Panc1 (cell line): Measurements from ENCODE around the gene GAL3ST2. TPM values are rescaled to one million over a fixed set of nuclear protein-coding genes. Genes with fewer than 3 reads are reported as not detected.

Source experiments
- ATAC-seq: fragments of 200-7000 bp; cut with Tn5 transposase; 2 replicates; pipeline ENCODE4 v1.9.1; 2020; ENCODE audit warnings: mild to moderate bottlenecking, moderate library complexity
- BruUV-seq: library from RNA; stranded (reverse); fragments of 400-500 nt; replicated peaks from 2 replicates; lab custom pipeline; 2021; lab: Mats Ljungman, UMichigan
- CTCF ChIA-PET: fragments of 300-600 bp; sonication (Branson Sonifier 250); formaldehyde crosslinking; loops from one replicate; lab custom pipeline; 2022; ENCODE audit warnings: antibody characterized with exemption; lab: Charles Lee
- POLR2A ChIA-PET: fragments of 300-600 bp; sonication (Branson Sonifier 250); formaldehyde crosslinking; loops from one replicate; lab custom pipeline; 2022; ENCODE audit warnings: antibody characterized with exemption; lab: Charles Lee
- DNase-seq: peaks from one replicate; pipeline ENCODE4 v3.0.0-alpha.2; 2010; ENCODE audit warnings: low read depth, low spot score
- H3K27ac ChIP-seq: 2 replicates; pipeline ENCODE4 v1.5.1; 2011; ENCODE audit warnings: mild to moderate bottlenecking, low read length, inconsistent platforms
- H3K27me3 ChIP-seq: fragments of 200-500 bp; sonication (Bioruptor generic); 2 replicates; pipeline ENCODE4 v1.6.0; 2014; ENCODE audit warnings: low read length, inconsistent platforms; ENCODE audit not compliant: control insufficient read depth, insufficient read depth
- H3K36me3 ChIP-seq: fragments of 200-500 bp; sonication (Bioruptor generic); 2 replicates; pipeline ENCODE4 v1.5.1; 2014; ENCODE audit warnings: inconsistent platforms, mild to moderate bottlenecking, low read length, moderate library complexity; ENCODE audit not compliant: control insufficient read depth, insufficient read depth
- H3K4me1 ChIP-seq: 2 replicates; pipeline ENCODE4 v1.5.1; 2011; ENCODE audit warnings: inconsistent platforms, mild to moderate bottlenecking, low read length, moderate library complexity; ENCODE audit not compliant: control insufficient read depth, insufficient read depth
- H3K4me3 ChIP-seq, 2 experiments: 2 replicates each; pipeline ENCODE4 v1.5.1; 2011 to 2012; ENCODE audit warnings: low read depth in 2 of 2, low read length in 2 of 2, mild to moderate bottlenecking in 2 of 2, inconsistent platforms in 1 of 2, moderate library complexity in 1 of 2
- H3K9me3 ChIP-seq: fragments of 200-500 bp; sonication (Bioruptor generic); 2 replicates; pipeline ENCODE4 v1.5.1; 2014; ENCODE audit warnings: low read depth, mild to moderate bottlenecking, inconsistent platforms, low read length, moderate library complexity; ENCODE audit not compliant: control insufficient read depth, insufficient read depth
- CTCF ChIP-seq: fragments of 450-650 bp; IDR thresholded peaks from 2 replicates; pipeline ENCODE4 v1.5.1; 2017; ENCODE audit warnings: mild to moderate bottlenecking
- POLR2AphosphoS5 ChIP-seq: IDR thresholded peaks from 2 replicates; pipeline ENCODE4 v1.6.1; 2012; ENCODE audit warnings: mild to moderate bottlenecking, low read depth, low read length, moderate library complexity
- REST ChIP-seq, 2 experiments: IDR thresholded peaks; 2 replicates each; pipeline ENCODE4 v1.6.1; 2011 to 2012; ENCODE audit warnings: low read depth in 2 of 2, control low read depth in 1 of 2, low read length in 1 of 2, mild to moderate bottlenecking in 1 of 2, moderate library complexity in 1 of 2; ENCODE audit not compliant: insufficient read depth in 1 of 2
- SIN3A ChIP-seq: IDR thresholded peaks from 2 replicates; pipeline ENCODE4 v1.6.1; 2012; ENCODE audit warnings: low read depth, mild to moderate bottlenecking, low read length, moderate library complexity, borderline replicate concordance; ENCODE audit not compliant: insufficient read depth
- TCF7L2 ChIP-seq: IDR thresholded peaks from 2 replicates; pipeline ENCODE4 v1.6.1; 2011; ENCODE audit warnings: mild to moderate bottlenecking, low read depth, low read length, inconsistent platforms
- in situ Hi-C: cut with HindIII; loops from 2 replicates; pipeline ENCODE4 v1.10.0; 2016; ENCODE audit warnings: low sequenced_read_pairs, low pct_unique_long_range_greater_than_20kb
- intact Hi-C: fragments of 100-400 bp; cut with micrococcal nuclease; formaldehyde crosslinking; loops from one replicate; pipeline ENCODE4 v1.10.0; 2022; ENCODE audit not compliant: unreplicated experiment
- total RNA-seq: library from RNA; stranded (reverse); gene quantifications from one replicate; pipeline ENCODE4 v1.2.1, GENCODE V29; 2021; ENCODE audit not compliant: unreplicated experiment

GAL3ST2 gene
- total RNA-seq, 1 experiment from 2014 or later: 1.6 TPM

GRCh38 chr2:241849616-241850543, 73.3 kb downstream of the GAL3ST2 start:
- no peak for DNase-seq
- Histone ChIP-seq H3K9me3 (no peaks in the 10 kb centered on the region), H3K27ac (no peak overlapping the region), H3K4me1 (0 out of 2 replicates have a peak, but pooled peaks cover 3% of the 10 kb centered on the region), H3K27me3 (no peaks in the 10 kb centered on the region), H3K4me3 (no peak overlapping the region), H3K36me3 (no peaks in the 10 kb centered on the region)
- peak; percentile 23; the same call in 1 of the 2 replicates for ATAC-seq
- TF ChIP-seq REST (IDR thresholded peaks at IDR 0.05; ENCODE audit: insufficient read depth in 1 of 2, low read depth in 2 of 2, low read length in 1 of 2) (no peak), SIN3A (no peak), CTCF (no peak), TCF7L2 (no peak), POLR2AphosphoS5 (no peak)
- no TSS peak for BruUV-seq
- ChIA-PET CTCF (no interaction called here), POLR2A (no interaction called here)
- in situ Hi-C loops (no loop called here), intact Hi-C loops (no loop called here)

GRCh38 chr2:241850544-241851324, 74.1 kb downstream of the GAL3ST2 start:
- Histone ChIP-seq H3K27me3 (no peaks in the 10 kb centered on the region), H3K4me3 (no peak overlapping the region), H3K9me3 (no peaks in the 10 kb centered on the region), H3K4me1 (no peaks in the 10 kb centered on the region), H3K36me3 (no peaks in the 10 kb centered on the region), H3K27ac (no peak overlapping the region)
- no peak for TF ChIP-seq SIN3A
- no peak for TF ChIP-seq REST (IDR thresholded peaks at IDR 0.05; ENCODE audit: insufficient read depth in 1 of 2, low read depth in 2 of 2, low read length in 1 of 2)
- ChIA-PET CTCF (no interaction called here), POLR2A (no interaction called here)
- no TSS peak for BruUV-seq
- ATAC-seq (peak; percentile 50; the same call in 1 of the 2 replicates), DNase-seq (no peak)
- in situ Hi-C loops (no loop called here), intact Hi-C loops (no loop called here)
